ENCODE measurements around the gene GOLGA3.
A peak's percentile ranks its signal among the peaks of the same experiment; 100 is the strongest.
"Not testable (repeated sequence)": the region's sequence is repeated elsewhere in the genome, so short reads cannot be mapped to it uniquely, and the experiment has no call there.

The GOLGA3 gene, protein sequence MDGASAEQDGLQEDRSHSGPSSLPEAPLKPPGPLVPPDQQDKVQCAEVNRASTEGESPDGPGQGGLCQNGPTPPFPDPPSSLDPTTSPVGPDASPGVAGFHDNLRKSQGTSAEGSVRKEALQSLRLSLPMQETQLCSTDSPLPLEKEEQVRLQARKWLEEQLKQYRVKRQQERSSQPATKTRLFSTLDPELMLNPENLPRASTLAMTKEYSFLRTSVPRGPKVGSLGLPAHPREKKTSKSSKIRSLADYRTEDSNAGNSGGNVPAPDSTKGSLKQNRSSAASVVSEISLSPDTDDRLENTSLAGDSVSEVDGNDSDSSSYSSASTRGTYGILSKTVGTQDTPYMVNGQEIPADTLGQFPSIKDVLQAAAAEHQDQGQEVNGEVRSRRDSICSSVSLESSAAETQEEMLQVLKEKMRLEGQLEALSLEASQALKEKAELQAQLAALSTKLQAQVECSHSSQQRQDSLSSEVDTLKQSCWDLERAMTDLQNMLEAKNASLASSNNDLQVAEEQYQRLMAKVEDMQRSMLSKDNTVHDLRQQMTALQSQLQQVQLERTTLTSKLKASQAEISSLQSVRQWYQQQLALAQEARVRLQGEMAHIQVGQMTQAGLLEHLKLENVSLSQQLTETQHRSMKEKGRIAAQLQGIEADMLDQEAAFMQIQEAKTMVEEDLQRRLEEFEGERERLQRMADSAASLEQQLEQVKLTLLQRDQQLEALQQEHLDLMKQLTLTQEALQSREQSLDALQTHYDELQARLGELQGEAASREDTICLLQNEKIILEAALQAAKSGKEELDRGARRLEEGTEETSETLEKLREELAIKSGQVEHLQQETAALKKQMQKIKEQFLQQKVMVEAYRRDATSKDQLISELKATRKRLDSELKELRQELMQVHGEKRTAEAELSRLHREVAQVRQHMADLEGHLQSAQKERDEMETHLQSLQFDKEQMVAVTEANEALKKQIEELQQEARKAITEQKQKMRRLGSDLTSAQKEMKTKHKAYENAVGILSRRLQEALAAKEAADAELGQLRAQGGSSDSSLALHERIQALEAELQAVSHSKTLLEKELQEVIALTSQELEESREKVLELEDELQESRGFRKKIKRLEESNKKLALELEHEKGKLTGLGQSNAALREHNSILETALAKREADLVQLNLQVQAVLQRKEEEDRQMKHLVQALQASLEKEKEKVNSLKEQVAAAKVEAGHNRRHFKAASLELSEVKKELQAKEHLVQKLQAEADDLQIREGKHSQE (N-terminal part only)

DNA sequence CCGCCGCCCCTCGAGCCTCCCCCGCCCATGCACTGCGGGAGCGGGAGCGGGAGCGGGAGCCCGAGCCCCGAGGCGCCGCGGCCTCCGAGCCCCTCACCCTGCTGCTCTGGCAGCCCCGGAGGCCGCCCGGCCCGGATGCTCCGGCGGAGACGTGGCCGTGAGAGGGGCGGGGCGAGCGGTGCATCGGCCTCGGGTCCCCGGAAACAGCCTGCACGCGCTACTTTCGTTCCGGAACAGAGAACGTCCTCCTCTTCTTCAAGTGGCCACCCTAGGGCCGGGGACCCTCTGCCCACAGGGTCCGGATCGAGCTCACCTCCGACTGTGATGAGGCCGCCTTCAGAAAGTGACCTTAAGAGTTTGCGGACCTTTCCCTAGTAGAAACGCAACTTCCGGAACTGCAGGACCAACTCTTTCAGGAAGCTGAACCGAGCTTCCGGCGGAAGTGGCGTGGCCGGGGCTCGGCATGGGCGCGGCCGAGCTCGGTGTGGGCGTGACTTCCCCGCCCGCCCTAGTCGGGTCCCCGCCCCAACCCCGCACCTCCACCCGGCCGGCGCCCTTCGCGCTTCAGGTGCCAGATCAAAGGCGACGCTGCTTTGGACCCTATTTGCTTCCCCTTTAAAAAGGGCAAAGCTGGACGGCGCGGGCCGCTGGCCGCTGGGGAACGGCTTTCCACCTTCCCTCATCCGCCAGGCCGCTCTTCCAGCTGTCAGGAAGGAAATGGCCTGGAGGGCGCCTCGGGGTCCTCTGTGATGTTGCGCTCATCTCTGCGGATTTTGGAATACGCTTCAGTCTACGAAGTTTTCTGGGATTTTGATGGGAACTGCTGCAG is at the start of gene GOLGA3:
Gene GOLGA3 (minus strand): TSS at position 164 of the 829 bp plus-strand sequence. CDS start 6,741 bp downstream, outside the sequence.
- peak; percentile 94 to 95 for DNase-seq

DNA sequence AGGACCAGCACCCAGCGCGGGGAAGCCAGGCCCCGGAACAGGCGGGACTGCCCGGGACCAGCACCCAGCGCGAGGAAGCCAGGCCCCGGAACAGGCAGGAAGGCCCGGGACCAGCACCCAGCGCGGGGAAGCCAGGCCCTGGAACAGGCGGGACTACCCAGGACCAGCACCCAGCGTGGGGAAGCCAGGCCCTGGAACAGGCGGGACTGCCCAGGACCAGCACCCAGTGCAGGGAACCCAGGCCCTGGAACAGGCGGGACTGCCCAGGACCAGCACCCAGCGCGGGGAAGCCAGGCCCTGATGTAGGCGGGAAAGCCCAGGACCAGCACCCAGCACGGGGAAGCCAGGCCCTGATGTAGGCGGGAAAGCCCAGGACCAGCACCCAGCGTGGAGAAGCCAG is 46.0 kb upstream of the GOLGA3 start:
- DNase-seq, result not testable (repeated sequence)

DNA sequence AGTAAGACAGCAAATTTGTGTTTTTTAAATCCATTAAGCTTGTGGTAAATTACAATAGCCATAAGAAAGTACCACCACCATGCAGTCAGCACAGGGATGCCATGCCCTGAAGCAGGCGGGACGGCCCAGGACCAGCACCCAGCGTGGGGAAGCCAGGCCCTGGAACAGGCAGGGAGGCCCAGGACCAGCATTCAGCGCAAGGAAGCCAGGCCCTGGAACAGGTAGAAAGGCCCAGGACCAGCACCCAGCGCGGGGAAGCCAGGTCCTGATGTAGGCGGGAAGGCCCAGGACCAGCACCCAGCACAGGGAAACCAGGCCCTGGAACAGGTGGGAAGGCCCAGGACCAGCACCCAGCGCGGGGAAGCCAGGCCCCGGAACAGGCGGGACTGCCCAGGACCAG is 45.5 kb upstream of the GOLGA3 start:
- no peak for DNase-seq

DNA sequence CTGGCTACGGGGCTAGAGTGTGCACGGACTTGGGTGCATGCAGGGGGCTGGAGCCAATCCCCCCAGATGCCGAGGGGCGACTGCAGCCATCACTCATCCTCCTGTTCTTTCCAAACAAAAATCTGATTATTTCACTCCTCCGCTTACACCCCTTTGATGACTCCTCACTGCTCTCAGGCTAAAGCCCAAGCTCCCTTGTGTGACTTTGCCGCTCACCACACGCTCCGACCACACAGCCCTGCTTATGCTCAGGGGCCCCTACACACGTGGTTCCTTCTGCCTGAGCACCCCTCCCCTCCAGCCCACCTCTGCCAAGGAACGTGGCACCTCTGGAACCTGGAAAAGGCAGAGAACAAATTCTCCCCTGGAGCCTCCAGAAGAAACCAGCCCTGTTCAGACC is 45.1 kb upstream of the GOLGA3 start:
- DNase-seq, result no peak

DNA sequence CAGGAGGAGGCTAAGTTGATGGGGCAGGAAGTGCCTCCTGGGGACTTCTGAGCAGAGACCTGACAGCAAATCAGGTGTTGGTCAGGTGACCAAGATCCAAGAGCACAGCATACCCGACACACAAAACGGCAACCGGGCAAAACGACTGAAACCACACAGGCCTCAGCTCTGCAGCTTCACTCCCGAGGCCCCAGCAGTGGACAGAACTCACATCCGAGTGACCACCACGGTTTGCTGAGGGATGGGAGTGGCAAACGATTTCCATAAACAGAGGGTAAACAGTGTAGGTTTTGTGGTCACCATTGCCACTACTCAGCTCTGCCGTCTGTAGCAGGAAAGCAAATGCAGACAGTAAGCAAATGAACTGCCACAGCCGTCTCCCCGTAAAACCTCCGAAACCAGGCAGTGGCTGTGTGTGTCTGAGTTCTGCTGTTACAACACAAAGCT is 44.3 kb upstream of the GOLGA3 start:
- peak; percentile 11 to 24 for DNase-seq

DNA sequence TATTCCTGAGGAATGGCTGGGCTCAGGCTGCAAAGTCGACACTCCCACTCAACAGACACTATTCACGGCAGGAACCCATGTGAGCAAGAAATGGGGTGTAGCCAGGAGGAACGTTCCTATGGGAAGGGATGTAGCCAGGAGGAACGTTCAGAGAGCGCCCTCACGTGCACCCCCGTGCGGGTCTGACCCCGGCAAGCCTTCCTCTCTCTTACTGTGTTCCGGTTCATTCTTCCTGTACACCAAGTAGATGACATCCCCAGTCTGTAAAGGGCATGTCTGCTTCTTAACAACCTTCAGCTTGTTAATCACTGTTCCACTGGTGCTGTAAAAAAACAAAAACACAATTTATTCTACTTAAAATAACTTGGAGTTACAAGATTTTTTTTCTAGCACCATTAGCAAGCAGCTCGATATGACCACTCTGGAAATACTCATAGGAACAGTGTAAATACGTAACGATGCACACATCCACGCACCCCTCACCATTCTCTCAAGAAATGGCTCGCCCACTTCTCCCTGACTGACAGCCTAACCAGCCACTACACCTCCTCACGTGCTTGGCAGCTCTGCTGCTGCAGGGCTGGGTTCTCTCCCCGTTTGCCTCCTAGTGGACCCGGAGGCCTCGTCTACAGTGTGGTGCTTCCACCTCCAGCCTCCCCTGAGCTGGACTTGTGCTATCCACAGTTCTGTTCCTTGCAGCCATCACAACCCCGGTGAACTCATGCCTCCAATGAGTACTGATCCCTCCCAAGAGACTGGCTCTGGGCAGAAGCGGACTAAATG is 43.6 kb upstream of the GOLGA3 start:
- DNase-seq, result no peak

DNA sequence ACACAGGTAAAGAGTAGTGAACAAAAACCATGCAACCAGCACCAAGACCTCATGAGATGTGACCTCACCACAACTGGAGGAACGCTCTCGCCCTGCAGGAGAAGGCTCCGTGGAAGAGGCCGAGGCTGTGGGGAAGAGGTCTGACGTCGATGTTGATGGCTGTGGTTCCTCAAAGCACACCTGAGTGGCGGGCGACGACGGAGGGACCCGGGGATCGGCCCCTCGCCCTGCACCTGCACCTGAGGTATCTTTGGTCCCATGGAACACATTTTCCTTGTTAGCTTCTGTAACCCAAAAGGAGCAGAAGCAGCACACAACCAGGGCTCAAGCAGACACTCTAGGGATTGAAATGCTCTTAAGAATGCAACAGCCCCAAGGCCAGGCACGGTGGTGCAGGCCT is 40.9 kb upstream of the GOLGA3 start:
- DNase-seq, result no peak

DNA sequence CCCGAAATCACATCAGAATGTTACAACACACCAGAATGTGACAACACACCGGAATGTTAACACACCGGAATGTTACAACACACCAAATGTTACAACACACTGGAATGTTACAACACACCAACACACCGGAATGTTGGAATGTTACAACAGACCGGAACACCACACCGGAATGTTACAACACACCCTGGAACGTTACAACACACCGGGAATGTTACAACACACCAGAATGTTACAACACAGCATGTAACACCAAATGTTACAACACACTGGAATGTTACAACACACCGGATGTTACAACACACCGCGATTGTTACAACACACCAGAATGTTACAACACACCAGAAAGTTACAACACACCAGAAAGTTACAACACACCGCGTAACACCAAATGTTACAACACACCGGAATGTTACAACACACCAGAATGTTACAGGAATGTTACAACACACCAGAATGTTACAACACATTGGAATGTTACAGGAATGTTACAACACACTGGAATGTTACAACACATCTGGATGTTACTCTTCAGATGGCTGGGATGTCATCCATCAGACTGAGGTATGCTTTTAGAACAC is 37.7 kb upstream of the GOLGA3 start:
- no peak for DNase-seq

DNA sequence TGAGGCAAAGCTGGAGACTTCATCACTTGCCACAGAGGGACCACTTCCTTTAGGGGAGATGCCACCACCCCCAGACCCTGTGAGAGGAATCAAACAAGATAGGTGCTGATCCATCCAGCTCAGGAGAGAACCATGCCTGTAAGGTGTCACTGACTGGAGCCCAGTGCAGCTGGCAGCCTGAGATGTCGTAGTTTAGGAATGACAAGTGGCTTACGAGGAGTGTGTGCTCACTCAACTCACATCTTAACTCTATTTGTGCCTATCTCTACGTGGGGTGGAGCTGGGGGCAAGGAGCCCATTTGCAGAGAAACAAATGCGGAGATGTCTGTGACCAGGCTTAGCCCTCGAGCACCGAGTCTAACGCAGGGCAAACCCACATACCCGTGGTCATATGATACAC is 32.9 kb upstream of the GOLGA3 start:
- no peak for DNase-seq

DNA sequence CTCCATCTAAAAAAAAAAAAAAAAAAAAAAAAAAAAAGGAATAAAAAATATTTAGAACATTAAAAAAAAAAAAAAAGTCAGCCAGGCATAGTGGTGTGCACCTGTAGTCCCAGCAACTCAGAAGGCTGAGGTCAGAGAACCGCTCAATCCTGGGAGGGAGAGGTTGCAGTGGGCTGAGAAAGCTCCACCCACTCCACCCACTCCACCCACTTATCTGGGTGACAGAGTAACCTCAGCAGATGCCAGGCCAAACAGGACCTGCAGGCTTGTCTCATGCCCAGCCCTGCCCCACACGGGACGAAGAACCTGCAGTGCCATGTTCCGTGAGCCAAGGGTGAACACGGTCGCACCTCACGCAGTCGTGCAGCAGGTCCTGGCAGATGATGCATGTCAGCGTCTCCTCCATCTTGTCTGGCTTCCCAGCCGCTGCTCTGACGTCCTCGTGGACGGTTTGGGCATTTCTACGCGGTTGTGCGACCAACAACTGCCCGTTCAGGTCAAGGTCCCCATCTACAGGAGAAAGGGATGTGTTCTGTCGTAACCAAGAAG is 30.1 kb upstream of the GOLGA3 start:
- no peak for DNase-seq

DNA sequence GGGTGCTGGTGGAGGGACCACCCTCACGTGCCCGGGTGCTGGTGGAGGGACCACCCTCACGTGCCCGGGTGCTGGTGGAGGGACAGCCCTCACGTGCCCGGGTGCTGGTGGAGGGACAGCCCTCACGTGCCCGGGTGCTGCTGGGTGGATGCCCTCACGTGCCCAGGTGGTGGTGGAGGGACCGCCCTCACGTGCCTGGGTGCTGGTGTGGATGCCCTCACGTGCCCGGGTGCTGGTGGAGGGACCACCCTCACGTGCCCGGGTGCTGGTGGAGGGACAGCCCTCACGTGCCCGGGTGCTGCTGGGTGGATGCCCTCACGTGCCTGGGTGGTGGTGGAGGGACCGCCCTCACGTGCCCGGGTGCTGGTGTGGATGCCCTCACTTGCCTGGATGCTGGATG is 28.4 kb upstream of the GOLGA3 start:
- DNase-seq, result not testable (repeated sequence)

DNA sequence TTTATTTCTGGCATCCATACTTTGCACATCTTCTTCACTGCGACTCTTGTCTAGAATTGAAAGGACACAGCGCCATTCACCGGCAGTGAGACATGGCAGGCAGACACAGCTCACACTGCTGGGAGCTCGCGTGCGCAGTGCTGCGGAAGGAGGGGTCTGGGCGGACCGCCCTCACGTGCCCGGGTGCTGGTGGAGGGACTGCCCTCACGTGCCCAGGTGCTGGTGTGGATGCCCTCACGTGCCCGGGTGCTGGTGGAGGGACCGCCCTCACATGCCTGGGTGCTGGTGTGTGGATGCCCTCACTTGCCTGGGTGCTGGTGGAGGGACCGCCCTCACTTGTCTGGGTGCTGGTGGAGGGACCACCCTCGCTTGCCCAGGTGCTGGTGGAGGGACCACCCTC is 27.9 kb upstream of the GOLGA3 start:
- no peak for DNase-seq

DNA sequence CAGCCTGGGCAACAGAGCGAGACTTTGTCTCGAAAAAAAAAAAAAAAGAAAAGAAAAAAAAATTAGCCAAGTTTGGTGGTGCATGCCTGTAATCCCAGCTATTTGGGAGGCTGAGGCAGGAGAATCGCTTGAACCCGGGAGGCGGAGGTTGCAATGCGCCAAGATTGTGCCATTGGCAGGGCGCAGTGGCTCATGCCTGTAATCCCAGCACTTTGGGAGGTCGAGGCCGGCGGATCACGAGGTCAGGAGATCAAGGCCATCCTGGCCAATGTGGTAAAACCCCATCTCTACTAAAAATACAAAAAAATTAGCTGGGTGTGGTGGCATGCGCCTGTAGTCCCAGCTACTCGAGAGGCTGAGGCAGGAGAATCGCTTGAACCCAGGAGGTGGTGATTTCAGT is 26.5 kb upstream of the GOLGA3 start:
- DNase-seq, result not testable (repeated sequence)

DNA sequence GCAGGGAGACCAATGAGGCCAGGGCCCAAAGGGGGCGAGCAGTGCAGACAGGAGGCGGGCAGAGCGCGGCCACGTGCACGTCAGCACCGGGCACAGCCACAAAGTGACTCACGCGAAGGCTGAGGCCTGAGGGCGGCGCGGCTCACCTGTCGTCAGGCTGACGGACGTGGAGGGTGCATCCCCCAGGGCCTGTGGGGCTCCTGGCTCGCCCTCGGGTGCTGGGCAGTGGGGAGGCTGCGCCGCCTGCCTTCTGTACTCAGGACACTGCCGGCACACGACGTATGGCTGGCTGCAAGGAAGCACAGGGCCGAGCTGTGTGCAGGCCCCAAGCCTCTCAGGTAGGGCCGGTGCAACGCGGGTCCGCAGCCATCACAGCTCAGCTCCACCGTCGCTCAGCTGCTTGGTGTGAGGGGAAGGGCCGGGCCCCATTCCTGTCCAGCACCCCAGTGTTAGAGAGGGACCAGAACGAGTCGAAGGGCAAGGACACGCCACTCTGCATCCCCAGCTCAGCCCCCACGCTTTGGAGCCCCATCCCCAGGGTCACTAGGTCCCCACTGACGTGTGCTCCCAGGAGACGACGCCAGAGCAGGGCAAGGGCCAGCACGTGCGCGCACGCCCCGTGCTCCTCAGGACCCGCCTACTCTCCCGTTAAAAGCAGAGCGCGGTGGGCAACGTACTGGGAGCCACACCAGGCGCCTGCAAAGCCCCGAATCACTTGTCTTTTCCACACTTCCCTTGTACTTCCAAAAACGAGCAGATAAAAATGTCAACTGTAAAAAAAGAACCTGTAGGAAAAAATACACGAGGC is 24.8 kb upstream of the GOLGA3 start:
- DNase-seq, result no peak

DNA sequence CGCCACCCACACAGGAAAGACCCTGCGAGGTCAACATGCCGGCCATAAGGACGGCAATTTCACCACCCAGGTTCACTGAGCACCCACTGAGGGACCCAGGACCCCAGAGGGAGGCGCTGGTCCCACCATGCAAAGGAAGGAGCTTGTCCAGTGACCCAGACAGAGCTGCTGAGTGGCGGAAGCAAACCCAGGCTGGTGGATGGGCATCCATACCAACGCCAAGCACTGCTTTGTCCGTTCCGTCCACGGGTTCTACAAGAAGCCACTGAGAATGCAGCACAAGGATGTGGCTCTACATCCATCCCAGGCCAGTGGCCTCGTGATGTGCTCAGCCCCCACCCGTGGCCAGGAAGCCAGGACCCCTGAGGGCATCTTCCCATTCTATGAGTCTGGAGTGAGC is 23.8 kb upstream of the GOLGA3 start:
- DNase-seq, result no peak

DNA sequence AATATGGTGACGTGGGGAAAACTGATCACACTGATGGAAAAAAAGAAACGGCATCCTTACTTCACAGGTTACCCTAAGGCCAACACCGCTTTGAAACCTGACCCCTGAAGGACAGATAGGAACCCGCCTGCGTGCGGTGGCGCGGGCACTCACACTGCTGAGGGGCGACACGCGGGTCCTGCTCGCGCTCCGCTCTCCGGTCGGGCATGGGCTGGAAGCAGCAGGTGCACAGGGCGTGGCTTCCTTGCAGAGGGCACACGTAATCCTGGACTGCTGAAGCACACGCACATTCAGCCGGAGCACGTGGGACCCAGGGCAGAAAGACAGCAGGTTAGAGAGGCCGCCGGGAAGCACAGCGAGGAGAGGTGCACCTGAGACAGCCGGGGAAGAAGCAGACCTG is 22.8 kb upstream of the GOLGA3 start:
- no peak for DNase-seq

DNA sequence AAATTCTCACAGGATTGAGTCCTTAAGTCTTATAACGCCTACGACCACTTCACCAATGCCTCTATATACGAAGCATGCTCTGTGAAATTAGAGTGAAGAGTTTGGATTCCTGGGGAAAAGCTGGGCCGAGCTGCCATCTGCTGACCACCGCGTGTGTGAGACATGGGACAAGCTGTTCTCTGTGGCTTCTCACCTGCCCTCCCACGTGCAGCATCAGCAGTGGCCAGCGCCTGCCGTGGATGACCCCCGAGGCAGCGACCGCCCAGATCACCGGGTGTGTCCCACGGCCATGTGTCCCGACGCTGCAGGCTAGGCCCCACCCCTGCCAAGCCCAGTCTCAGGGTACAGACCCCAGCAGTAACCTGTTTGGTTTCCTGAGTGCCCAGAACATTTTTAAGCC is 21.6 kb upstream of the GOLGA3 start:
- DNase-seq, result no peak

DNA sequence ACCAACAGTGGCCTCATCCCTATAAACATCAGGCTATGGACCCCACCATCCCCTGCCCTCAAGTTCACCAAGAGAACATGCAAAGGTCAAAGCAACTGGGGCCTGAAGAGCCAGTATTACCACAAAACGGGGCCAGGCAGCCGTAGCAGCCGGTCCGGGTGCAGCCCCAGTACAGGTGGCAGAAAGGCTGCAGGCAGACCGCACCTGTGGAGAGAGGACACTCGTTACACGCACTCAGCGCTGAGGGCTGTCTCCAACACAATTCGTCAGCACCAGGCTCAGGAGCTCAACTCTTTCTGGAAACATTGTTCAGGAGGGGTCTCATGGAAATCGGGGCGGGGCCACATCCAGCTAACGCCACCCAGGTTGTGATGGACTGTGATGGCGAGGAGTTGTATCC is 19.9 kb upstream of the GOLGA3 start:
- DNase-seq, result no peak

Measured in CD4-positive, alpha-beta T cell treated with Interleukin-1 beta for 1 hour (primary cell).